NCI-H2107 treated with DMSO at 0.1 percent for 48 hours (cell line): ENCODE data around the gene TMEM184B.

Experiments
- DNase-seq: peaks from one replicate; lab custom pipeline; 2025; ENCODE audit not compliant: unreplicated experiment; lab: John Stamatoyannopoulos, UW

The TMEM184B gene

GRCh38 chr22:38308791-38309498, 36.1 kb upstream of the TMEM184B start:
- DNase-seq, result no peak

- DNase-seq, result no peak
Observed at GRCh38 chr22:38305471-38306448, 33.0 kb upstream of the TMEM184B start.

GRCh38 chr22:38304526-38304925, 31.7 kb upstream of the TMEM184B start:
- DNase-seq, result no peak

- DNase-seq, result no peak
Observed at GRCh38 chr22:38303974-38304373, 31.2 kb upstream of the TMEM184B start.

- DNase-seq, result no peak
Observed at GRCh38 chr22:38302906-38303305, 30.1 kb upstream of the TMEM184B start.

GRCh38 chr22:38300946-38301345, 28.1 kb upstream of the TMEM184B start:
- DNase-seq, result no peak

- DNase-seq, result no peak
Observed at GRCh38 chr22:38300197-38300945, 27.6 kb upstream of the TMEM184B start.

- no peak for DNase-seq
Observed at GRCh38 chr22:38299770-38300102, 26.9 kb upstream of the TMEM184B start.

- DNase-seq, result no peak
Observed at GRCh38 chr22:38298312-38299005, 25.6 kb upstream of the TMEM184B start.

GRCh38 chr22:38296372-38296771, 23.6 kb upstream of the TMEM184B start:
- DNase-seq, result no peak

GRCh38 chr22:38295863-38296262, 23.1 kb upstream of the TMEM184B start:
- no peak for DNase-seq

- no peak for DNase-seq
Observed at GRCh38 chr22:38295339-38295738, 22.5 kb upstream of the TMEM184B start.

GRCh38 chr22:38294193-38294592, 21.4 kb upstream of the TMEM184B start:
- DNase-seq, result no peak

- DNase-seq, result no peak
Observed at GRCh38 chr22:38292694-38293093, 19.9 kb upstream of the TMEM184B start.

GRCh38 chr22:38291201-38291777, 18.5 kb upstream of the TMEM184B start:
- DNase-seq, result no peak

GRCh38 chr22:38290347-38290746, 17.5 kb upstream of the TMEM184B start:
- DNase-seq, result no peak

GRCh38 chr22:38289583-38290082, 16.8 kb upstream of the TMEM184B start:
- no peak for DNase-seq

- no peak for DNase-seq
Observed at GRCh38 chr22:38286915-38287669, 14.3 kb upstream of the TMEM184B start.

- DNase-seq, result no peak
Observed at GRCh38 chr22:38285018-38285417, 12.2 kb upstream of the TMEM184B start.

- no peak for DNase-seq
Observed at GRCh38 chr22:38284042-38284402, 11.2 kb upstream of the TMEM184B start.
